G401 (cell line): ENCODE measurements around the gene DPPA4. TPM values are rescaled to one million over a fixed set of nuclear protein-coding genes. Genes with fewer than 3 reads are reported as not detected.
"Not testable (repeated sequence)": the region's sequence is repeated elsewhere in the genome, so short reads cannot be mapped to it uniquely, and the experiment has no call there.

Experiments
- DNase-seq: peaks from one replicate; pipeline ENCODE4 v3.0.0-alpha.2; 2015; ENCODE audit warnings: low spot score
- in situ Hi-C: cut with HindIII; loops from 2 replicates; pipeline ENCODE4 v1.10.0; 2016; ENCODE audit warnings: low sequenced_read_pairs, mixed read lengths
- total RNA-seq: library from RNA; depleted of rRNA; stranded (reverse); fragments of >200 nt; shearing (Covaris generic); gene quantifications from 2 replicates; pipeline ENCODE4 v1.2.3, GENCODE V29; 2014; rRNA removed

DPPA4 gene
- total RNA-seq, result not detected in 2 replicates

GRCh38 chr3:109337393-109337792, at the start of gene DPPA4:
Gene DPPA4, minus strand, starts transcription at chr3:109337546. Its CDS starts 29 bp downstream, at chr3:109337517.
- DNase-seq, result no peak
- in situ Hi-C loops, result no loop called here

GRCh38 chr3:109385442-109386318, 48.3 kb upstream of the DPPA4 start:
- in situ Hi-C loops, result no loop called here
- no peak for DNase-seq

- in situ Hi-C loops, result no loop called here
- DNase-seq, result no peak
Measured at GRCh38 chr3:109384164-109384563, 46.8 kb upstream of the DPPA4 start.

- in situ Hi-C loops, result no loop called here
- DNase-seq, result no peak
Measured at GRCh38 chr3:109382588-109382987, 45.2 kb upstream of the DPPA4 start.

GRCh38 chr3:109375975-109376374, 38.6 kb upstream of the DPPA4 start:
- DNase-seq, result no peak
- in situ Hi-C loops, result no loop called here

GRCh38 chr3:109374434-109374833, 37.1 kb upstream of the DPPA4 start:
- not testable (repeated sequence) for DNase-seq

GRCh38 chr3:109373933-109374332, 36.6 kb upstream of the DPPA4 start:
- DNase-seq, result no peak
- in situ Hi-C loops, result no loop called here

More at GRCh38 chr3:109374434-109374833, 37.1 kb upstream of the DPPA4 start:
- in situ Hi-C loops, result not testable (repeated sequence)

- DNase-seq, result no peak
- in situ Hi-C loops, result no loop called here
Measured at GRCh38 chr3:109372639-109373038, 35.3 kb upstream of the DPPA4 start.

GRCh38 chr3:109369510-109369909, 32.2 kb upstream of the DPPA4 start:
- no peak for DNase-seq
- in situ Hi-C loops, result no loop called here

- DNase-seq, result no peak
Measured at GRCh38 chr3:109364088-109364487, 26.7 kb upstream of the DPPA4 start.

GRCh38 chr3:109363634-109364033, 26.3 kb upstream of the DPPA4 start:
- DNase-seq, result no peak
- in situ Hi-C loops, result no loop called here

More at GRCh38 chr3:109364088-109364487, 26.7 kb upstream of the DPPA4 start:
- in situ Hi-C loops, result no loop called here

- DNase-seq, result no peak
Measured at GRCh38 chr3:109362823-109363222, 25.5 kb upstream of the DPPA4 start.

GRCh38 chr3:109358809-109359208, 21.5 kb upstream of the DPPA4 start:
- in situ Hi-C loops, DNase-seq: not testable (repeated sequence)

More at GRCh38 chr3:109362823-109363222, 25.5 kb upstream of the DPPA4 start:
- in situ Hi-C loops, result no loop called here

- no peak for DNase-seq
- in situ Hi-C loops, result no loop called here
Measured at GRCh38 chr3:109356442-109357155, 19.3 kb upstream of the DPPA4 start.

GRCh38 chr3:109355625-109356441, 18.5 kb upstream of the DPPA4 start:
- DNase-seq, result no peak
- in situ Hi-C loops, result no loop called here

GRCh38 chr3:109353057-109353456, 15.7 kb upstream of the DPPA4 start:
- in situ Hi-C loops, result no loop called here

GRCh38 chr3:109351231-109351630, 13.9 kb upstream of the DPPA4 start:
- in situ Hi-C loops, result no loop called here
- DNase-seq, result no peak

More at GRCh38 chr3:109353057-109353456, 15.7 kb upstream of the DPPA4 start:
- DNase-seq, result no peak

- DNase-seq, result no peak
- in situ Hi-C loops, result no loop called here
Measured at GRCh38 chr3:109346770-109347295, 9.5 kb upstream of the DPPA4 start.

- DNase-seq, result no peak
- in situ Hi-C loops, result no loop called here
Measured at GRCh38 chr3:109346099-109346498, 8.8 kb upstream of the DPPA4 start.
